Measurements from ENCODE around the gene SLC49A4. TPM values are rescaled to one million over a fixed set of nuclear protein-coding genes. Genes with fewer than 3 reads are reported as not detected.

Gene SLC49A4
- total RNA-seq, 1 experiment from 2014 or later: 11.3 TPM

DNA sequence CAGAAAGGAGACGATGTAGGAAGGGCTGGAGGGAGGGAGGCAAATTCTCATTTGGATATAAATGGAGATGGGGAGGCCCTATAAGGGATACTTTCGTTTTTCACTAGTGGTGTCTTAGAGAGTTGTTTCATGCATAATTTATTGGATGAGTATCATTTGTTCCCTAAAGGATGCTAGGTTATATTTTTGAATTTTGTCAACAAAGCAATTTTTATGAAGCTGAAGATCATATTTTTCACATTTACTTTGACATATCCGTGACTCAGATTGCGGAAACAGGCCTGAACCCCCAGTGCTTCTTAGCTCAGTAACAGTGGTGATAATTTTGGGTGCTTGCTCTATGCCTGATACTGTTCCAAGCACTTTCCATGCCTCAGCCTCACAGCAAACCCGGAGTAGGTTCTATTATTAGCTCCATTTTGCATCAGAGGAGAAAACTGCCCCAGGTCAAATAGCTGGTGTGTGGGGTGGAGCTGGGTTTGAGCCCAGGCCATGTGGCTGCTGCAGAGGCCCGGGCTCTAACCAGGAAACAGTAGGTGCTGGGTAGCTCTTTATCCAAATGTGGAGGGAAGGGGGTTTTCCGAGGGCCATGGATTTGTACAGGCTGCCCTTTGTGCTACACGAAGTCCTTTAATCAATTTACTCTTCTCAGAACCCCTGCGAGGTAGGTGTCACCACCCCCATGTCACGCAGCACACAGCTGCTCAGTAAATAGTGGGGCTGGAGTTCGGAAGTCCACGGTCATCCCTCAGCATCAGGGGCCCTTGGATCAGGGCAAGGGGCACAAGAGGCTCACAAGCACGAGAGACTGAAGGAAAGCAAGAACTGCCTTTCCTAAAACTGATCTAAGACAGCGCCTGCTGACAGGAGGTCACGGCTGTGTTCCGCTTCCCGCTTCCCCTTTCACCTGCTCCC lies 99.1 kb downstream of the SLC49A4 start:
- Histone ChIP-seq H3K9me3 (ENCODE audit: control insufficient read depth in 1 of 2, insufficient read depth in 1 of 2, low read depth in 1 of 2, low read length in 2 of 2) (no peaks in the 10 kb centered on the region), H3K27me3 (ENCODE audit: insufficient read depth, low read length) (no peaks in the 10 kb centered on the region), H3K9me2 (ENCODE audit: insufficient read depth) (no peaks in the 10 kb centered on the region), H4K20me1 (ENCODE audit: insufficient read depth) (no peaks in the 10 kb centered on the region), H3K4me3 (replicated peaks in 1 of 2; ENCODE audit: low read depth in 1 of 2, low read length in 2 of 2) (peak overlapping the region in 1 of 2 experiments; percentile 12; a peak in 2 of 4 replicates), H3K9ac (ENCODE audit: low read length) (peak overlapping the region; percentile 46), H3K27ac (ENCODE audit: low read depth, low read length) (no peak overlapping the region), H2AFZ (ENCODE audit: low read depth, low read length, poor library complexity, severe bottlenecking) (peak overlapping the region; percentile 74), H3K79me2 (ENCODE audit: insufficient read depth, low read length) (no peaks in the 10 kb centered on the region), H3K4me2 (ENCODE audit: low read length) (peak overlapping the region; percentile 70), H3K36me3 (ENCODE audit: control insufficient read depth in 1 of 2, insufficient read depth in 2 of 2, low read length in 2 of 2) (no peaks in the 10 kb centered on the region), H3K4me1 (ENCODE audit: control insufficient read depth in 1 of 2, insufficient read depth in 2 of 2, low read length in 2 of 2) (peaks cover 15 to 46% of the 10 kb centered on the region in 2 experiments)
- no peak for DNase-seq (ENCODE audit: low read depth, low spot score)
- POLR2A ChIA-PET: no interaction called here
- BruUV-seq (replicated peaks): no TSS peak
- RAD21 ChIA-PET (ENCODE audit: low non-redundant PET in 1 of 2, low total read pairs in 2 of 2, uncharacterized antibody in 2 of 2, unreplicated experiment in 2 of 2): no interaction called here
- CTCF ChIA-PET: no interaction called here
- peak; percentile 41; the same call in 1 of the 2 replicates for ATAC-seq
- intact Hi-C loops (cut with micrococcal nuclease): no loop called here
- TF ChIP-seq, protein P1, sequence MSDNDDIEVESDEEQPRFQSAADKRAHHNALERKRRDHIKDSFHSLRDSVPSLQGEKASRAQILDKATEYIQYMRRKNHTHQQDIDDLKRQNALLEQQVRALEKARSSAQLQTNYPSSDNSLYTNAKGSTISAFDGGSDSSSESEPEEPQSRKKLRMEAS (IDR thresholded peaks at IDR 0.05): peak; percentile 75; the same call in 1 of the 2 replicates
- TF ChIP-seq EZH2 (IDR thresholded peaks at IDR 0.05) (no peak), ZFX (IDR thresholded peaks at IDR 0.05) (0 out of 2 replicates have a peak, but pooled peaks have one; percentile 19)
- TF ChIP-seq, protein P2, sequence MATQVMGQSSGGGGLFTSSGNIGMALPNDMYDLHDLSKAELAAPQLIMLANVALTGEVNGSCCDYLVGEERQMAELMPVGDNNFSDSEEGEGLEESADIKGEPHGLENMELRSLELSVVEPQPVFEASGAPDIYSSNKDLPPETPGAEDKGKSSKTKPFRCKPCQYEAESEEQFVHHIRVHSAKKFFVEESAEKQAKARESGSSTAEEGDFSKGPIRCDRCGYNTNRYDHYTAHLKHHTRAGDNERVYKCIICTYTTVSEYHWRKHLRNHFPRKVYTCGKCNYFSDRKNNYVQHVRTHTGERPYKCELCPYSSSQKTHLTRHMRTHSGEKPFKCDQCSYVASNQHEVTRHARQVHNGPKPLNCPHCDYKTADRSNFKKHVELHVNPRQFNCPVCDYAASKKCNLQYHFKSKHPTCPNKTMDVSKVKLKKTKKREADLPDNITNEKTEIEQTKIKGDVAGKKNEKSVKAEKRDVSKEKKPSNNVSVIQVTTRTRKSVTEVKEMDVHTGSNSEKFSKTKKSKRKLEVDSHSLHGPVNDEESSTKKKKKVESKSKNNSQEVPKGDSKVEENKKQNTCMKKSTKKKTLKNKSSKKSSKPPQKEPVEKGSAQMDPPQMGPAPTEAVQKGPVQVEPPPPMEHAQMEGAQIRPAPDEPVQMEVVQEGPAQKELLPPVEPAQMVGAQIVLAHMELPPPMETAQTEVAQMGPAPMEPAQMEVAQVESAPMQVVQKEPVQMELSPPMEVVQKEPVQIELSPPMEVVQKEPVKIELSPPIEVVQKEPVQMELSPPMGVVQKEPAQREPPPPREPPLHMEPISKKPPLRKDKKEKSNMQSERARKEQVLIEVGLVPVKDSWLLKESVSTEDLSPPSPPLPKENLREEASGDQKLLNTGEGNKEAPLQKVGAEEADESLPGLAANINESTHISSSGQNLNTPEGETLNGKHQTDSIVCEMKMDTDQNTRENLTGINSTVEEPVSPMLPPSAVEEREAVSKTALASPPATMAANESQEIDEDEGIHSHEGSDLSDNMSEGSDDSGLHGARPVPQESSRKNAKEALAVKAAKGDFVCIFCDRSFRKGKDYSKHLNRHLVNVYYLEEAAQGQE (IDR thresholded peaks at IDR 0.05; ENCODE audit: low read depth): no peak
- TF ChIP-seq, protein P3, sequence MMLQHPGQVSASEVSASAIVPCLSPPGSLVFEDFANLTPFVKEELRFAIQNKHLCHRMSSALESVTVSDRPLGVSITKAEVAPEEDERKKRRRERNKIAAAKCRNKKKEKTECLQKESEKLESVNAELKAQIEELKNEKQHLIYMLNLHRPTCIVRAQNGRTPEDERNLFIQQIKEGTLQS (IDR thresholded peaks at IDR 0.05): no peak
